Kidney (tissue), 14 donors: ENCODE measurements around the gene AFG3L2. TPM values are rescaled to one million over a fixed set of nuclear protein-coding genes. Genes with fewer than 3 reads are reported as not detected.

ENCODE experiments used
- DNase-seq, 5 donors: peaks; one replicate each; pipeline ENCODE4 v3.0.0-alpha.2; 2013 to 2020
- FAIRE-seq: peaks from 2 replicates; lab custom pipeline; 2012; peaks lifted over from hg19 to GRCh38; lab: Jason Lieb, UNC
- H3K27ac ChIP-seq, 2 donors: one replicate each; pipeline ENCODE4 v1.7.0; 2013; ENCODE audit warnings: low read depth in 2 of 2, low read length in 2 of 2, inconsistent platforms in 1 of 2
- H3K27me3 ChIP-seq: one replicate; pipeline ENCODE4 v1.7.1; 2013; ENCODE audit warnings: low read length, inconsistent platforms; ENCODE audit not compliant: control insufficient read depth, insufficient read depth
- H3K36me3 ChIP-seq, 3 donors: one replicate each; pipeline versions ENCODE4 v1.7.0 to v1.7.1; 2013; ENCODE audit warnings: low read length in 3 of 3, control low read depth in 1 of 3, inconsistent platforms in 1 of 3; ENCODE audit not compliant: insufficient read depth in 3 of 3, control insufficient read depth in 2 of 3
- H3K4me1 ChIP-seq, 3 donors: one replicate each; pipeline versions ENCODE4 v1.7.0 to v1.7.1; 2013; ENCODE audit warnings: low read length in 3 of 3, inconsistent platforms in 1 of 3, low read depth in 1 of 3; ENCODE audit not compliant: control insufficient read depth in 2 of 3, insufficient read depth in 2 of 3
- H3K4me3 ChIP-seq, 3 donors: one replicate each; pipeline versions ENCODE4 v1.7.0 to v1.8.1; 2013; ENCODE audit warnings: low read length in 3 of 3, control low read depth in 1 of 3, inconsistent platforms in 1 of 3
- H3K9ac ChIP-seq, 3 donors: one replicate each; pipeline versions ENCODE4 v1.7.0 to v1.7.1; 2013; ENCODE audit warnings: low read length in 3 of 3, control low read depth in 1 of 3, inconsistent platforms in 1 of 3
- H3K9me3 ChIP-seq, 3 donors: one replicate each; pipeline versions ENCODE4 v1.7.0 to v1.7.1; 2013; ENCODE audit warnings: low read length in 3 of 3, control low read depth in 1 of 3, inconsistent platforms in 1 of 3; ENCODE audit not compliant: control insufficient read depth in 2 of 3, insufficient read depth in 1 of 3
- CTCF ChIP-seq: IDR thresholded peaks from 3 replicates; pipeline ENCODE4 v1.5.1; 2012; ENCODE audit warnings: mild to moderate bottlenecking, moderate library complexity, borderline replicate concordance; ENCODE audit not compliant: insufficient read depth; ENCODE audit errors: extremely low read depth
- intact Hi-C: fragments of 100-400 bp; cut with DNase I; formaldehyde crosslinking; loops from one replicate; pipeline ENCODE4 v1.11.1; 2022
- polyA plus RNA-seq: library from polyadenylated mRNA; stranded (reverse); fragments of 350-450 nt; fragmentation: Illumina TruSeq; extraction: RNeasy Lipid Tissue Mini Kit (QIAGEN cat#74804); gene quantifications from one replicate; pipeline ENCODE4 v1.2.3, GENCODE V29; 2014; ENCODE audit warnings: low read depth, low replicate concordance; ENCODE audit not compliant: insufficient read depth
- total RNA-seq: library from RNA; stranded (reverse); fragmentation: NEBNext Ultra II Directional; extraction: Animal tissue kit (Norgen Biotek cat#: 25700); gene quantifications from one replicate; pipeline ENCODE4 v1.2.1, GENCODE V29; 2021
- donor health status: control.
- donor health status: control.
- donor health status: control.
- donor health status: control.
- donor health status: control.
- donor health status: DM: yes; HTN: yes; CAD: no.
- donor health status: Normal renal cell carcinoma (clear cell type).

AFG3L2 gene
- total and polyA plus RNA-seq, 2 donors from 2014 or later: 55.9 to 62.7 TPM

- no peak for FAIRE-seq
- TF ChIP-seq CTCF: no peak
These were observed 64.1 kb downstream of the AFG3L2 start for GRCh38 chr18:12312976-12313375.

GRCh38 chr18:12310762-12311161 is 66.3 kb downstream of the AFG3L2 start:
- H3K9me3 ChIP-seq: peaks cover 0 to 8% (median 2%) of the 10 kb centered on the region in 3 donors
- no peaks in the 10 kb centered on the region for H3K27me3 ChIP-seq
- no peak for TF ChIP-seq CTCF
- FAIRE-seq: no peak
- H3K27ac ChIP-seq: no peak overlapping the region
- peaks cover 0 to 8% (median 2%) of the 10 kb centered on the region in 3 donors for H3K36me3 ChIP-seq
- no peak overlapping the region for H3K4me3 ChIP-seq
- intact Hi-C loops: no loop called here
- DNase-seq: peak in 1 of 5 donors; percentile 18
- H3K4me1 ChIP-seq: peaks cover 0 to 7% (median 0%) of the 10 kb centered on the region in 3 donors
- H3K9ac ChIP-seq: no peak overlapping the region

More at GRCh38 chr18:12312976-12313375, 64.1 kb downstream of the AFG3L2 start:
- no peaks in the 10 kb centered on the region for H3K27me3 ChIP-seq
- no peak overlapping the region for H3K27ac ChIP-seq
- no peak overlapping the region for H3K4me3 ChIP-seq
- H3K4me1 ChIP-seq: peaks cover 0 to 2% (median 0%) of the 10 kb centered on the region in 3 donors
- intact Hi-C loops: no loop called here
- H3K9me3 ChIP-seq: peaks cover 0 to 8% (median 2%) of the 10 kb centered on the region in 3 donors
- H3K36me3 ChIP-seq: peaks cover 0 to 8% (median 2%) of the 10 kb centered on the region in 3 donors
- DNase-seq: no peak
- no peak overlapping the region for H3K9ac ChIP-seq

- no peak for TF ChIP-seq CTCF
- Histone ChIP-seq H3K9ac (peak overlapping the region in 1 of 3 donors; percentile 46), H3K4me1 (peaks cover 0 to 7% (median 0%) of the 10 kb centered on the region in 3 donors), H3K4me3 (peak overlapping the region; percentile 27 to 37 (median 30)), H3K27ac (peak overlapping the region in 1 of 2 donors; percentile 22), H3K9me3 (peaks cover 0 to 8% (median 2%) of the 10 kb centered on the region in 3 donors), H3K36me3 (peaks cover 0 to 8% (median 2%) of the 10 kb centered on the region in 3 donors), H3K27me3 (no peaks in the 10 kb centered on the region)
- intact Hi-C loops: no loop called here
- no peak for FAIRE-seq
- DNase-seq: peak in 2 of 5 donors; percentile 26
These were observed 67.3 kb downstream of the AFG3L2 start for GRCh38 chr18:12309683-12310198.
